ENCODE results near the gene MYO5B.

The MYO5B gene

DNA sequence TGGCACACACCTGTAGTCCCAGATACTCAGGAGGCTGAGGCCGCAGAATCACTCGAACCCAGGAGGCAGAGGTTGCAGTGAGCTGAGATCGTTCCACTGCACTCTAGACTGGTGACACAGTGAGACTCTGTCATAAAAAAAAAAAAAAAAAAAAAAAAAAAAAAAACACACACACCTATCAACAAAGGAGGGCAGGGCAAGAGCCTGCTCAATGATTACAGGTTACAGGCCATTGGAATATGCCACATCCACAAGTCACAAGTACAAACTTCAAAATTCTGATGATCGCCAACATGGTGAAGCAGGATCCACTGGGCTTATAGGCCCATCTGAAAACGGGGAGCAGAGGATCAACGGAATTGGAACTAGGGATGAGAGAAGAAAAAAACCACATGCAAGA lies 6.3 kb downstream of the MYO5B start:
- no peak for DNase-seq (ENCODE audit: low read depth)

DNA sequence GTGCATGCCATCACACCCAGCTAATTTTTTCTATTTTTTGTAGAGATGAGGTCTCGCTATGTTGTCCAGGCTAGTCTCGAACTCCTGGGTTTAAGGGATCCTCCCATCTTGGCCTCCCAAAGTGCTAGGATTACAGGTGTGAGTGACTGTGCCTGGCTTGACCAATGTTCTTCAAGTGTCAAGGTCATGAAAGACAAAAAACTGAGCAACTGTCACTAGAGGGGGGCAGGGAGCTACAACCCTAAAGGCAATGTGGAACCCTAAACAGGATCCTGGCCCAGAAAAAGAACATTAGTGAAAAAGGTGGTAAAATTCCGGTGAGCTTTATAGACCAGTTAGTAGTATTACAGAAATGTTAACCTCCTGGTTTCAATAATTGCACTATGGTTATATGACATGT lies 7.3 kb downstream of the MYO5B start:
- no peak for DNase-seq (ENCODE audit: low read depth)

- no peak for DNase-seq (ENCODE audit: low read depth)
Observed at GRCh38 chr18:50186385-50186784, 8.6 kb downstream of the MYO5B start.

GRCh38 chr18:50183556-50183955 lies 11.4 kb downstream of the MYO5B start:
- DNase-seq (ENCODE audit: low read depth), result no peak

DNA sequence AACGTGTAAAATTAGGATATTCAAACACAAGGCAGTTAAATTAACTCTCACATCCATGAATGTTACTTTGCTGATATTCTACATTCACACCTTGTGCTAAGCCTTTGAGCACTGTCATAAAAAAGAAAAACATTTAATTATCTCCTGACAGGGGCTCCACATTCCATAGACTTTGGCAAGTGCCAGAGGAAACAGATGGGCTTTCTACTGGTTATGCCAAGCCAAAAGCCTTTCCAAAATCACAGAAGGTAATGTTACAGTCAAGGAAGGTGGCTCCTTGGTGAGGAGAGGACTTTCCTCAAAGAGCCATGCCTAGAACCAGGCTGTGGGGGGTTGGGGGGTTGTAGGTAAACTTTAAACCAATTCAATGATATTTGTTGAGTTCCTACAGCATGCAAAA lies 12.4 kb downstream of the MYO5B start:
- DNase-seq (ENCODE audit: low read depth), result no peak

DNA sequence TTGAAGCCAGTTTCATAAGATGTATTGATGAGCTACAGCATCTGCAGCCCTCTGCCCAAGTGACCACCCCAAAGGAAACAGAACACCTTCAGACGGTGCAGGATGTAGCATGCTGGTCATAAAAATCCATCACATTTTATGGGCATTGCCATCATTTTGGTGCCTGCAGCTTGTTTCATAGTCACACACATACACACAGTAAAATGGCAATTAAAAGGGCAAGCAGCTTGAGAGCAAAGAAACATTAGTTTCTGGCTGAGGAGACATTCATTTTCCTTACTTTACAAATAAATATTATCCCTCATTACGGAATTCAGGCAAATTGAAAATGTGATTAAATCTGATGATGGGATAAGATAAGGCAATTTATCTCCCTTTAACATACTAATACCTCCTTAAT lies 13.4 kb downstream of the MYO5B start:
- DNase-seq (ENCODE audit: low read depth), result no peak

- no peak for DNase-seq (ENCODE audit: low read depth)
Observed at GRCh38 chr18:50179465-50179864, 15.5 kb downstream of the MYO5B start.

- no peak for DNase-seq (ENCODE audit: low read depth)
Observed at GRCh38 chr18:50177294-50177992, 17.5 kb downstream of the MYO5B start.

DNA sequence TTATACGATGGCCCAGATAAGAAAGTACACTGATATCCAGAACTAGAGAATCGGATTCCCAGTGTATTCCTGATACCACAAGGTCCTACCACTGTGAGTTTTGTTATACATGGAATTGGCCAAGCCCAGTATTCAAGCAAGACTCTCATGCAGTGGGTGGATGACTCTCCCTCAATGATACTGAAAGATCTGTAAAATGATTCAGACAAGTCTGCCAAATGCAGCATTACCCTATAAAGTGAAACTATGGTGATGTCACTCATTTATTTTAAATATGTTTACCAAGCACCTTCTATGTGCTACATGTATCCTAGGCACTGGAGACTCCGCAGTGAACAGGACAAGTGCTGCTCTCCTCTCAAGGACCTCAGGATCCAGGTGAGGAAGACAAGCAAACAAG lies 22.6 kb downstream of the MYO5B start:
- no peak for DNase-seq (ENCODE audit: low read depth)

DNA sequence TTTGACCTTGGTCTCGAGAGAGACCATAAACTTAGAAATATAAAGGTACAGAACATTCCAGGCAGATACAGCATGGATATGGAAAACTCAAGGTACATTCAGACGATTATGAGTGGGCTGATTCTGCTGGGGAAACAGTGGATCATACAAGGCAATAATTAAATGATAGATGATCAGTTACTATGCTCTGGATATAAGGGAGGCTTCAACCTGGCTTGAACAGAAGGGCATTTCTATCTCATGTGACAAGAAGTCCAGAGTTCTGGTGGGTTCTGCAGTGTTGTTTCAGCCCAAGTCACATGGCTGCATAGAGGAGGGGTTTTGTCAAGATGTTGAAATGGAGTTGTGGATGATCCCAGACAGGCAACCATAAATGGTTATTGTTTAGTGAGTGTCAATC lies 23.5 kb downstream of the MYO5B start:
- DNase-seq (ENCODE audit: low read depth), result no peak

GRCh38 chr18:50170004-50170403 lies 24.9 kb downstream of the MYO5B start:
- no peak for DNase-seq (ENCODE audit: low read depth)

DNA sequence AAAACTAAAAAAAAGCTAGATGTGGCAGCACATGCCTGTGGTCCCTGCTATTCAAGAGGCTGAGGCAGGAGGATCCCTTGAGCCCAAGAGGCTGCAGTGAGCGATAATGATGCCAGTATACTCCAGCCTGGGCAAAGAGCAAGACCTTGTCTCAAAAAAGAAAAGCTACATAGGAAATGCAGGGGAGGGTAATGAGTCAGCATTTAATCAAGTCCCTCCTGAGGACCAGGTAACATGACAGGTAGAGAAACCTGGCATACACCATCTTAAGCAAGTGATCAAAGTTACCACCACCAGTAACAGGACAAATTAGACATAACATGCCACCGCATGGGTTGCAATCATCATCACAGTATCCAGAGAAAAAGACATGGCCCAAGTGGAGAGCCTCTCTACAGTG lies 25.8 kb downstream of the MYO5B start:
- DNase-seq (ENCODE audit: low read depth), result no peak

DNA sequence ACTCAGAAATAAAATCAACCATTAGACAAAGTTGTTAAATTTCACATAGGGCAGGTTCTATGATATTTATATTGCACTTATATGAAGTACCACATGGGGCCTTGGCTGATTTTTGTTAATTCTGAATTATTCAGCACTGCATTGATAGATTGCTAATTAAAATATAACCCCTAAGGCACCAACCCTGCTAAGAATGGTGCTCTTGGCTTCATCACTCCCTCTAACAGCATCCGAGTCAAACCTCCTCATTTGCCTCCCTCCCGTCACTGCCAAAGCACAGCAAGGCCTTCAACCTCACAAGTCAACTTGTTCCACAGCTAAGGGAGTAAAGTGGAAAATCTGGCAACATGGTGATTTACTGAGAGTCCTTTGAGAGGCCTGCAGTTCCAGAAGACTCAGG lies 27.0 kb downstream of the MYO5B start:
- no peak for DNase-seq (ENCODE audit: low read depth)

GRCh38 chr18:50166901-50167300 lies 28.0 kb downstream of the MYO5B start:
- no peak for DNase-seq (ENCODE audit: low read depth)

- no peak for DNase-seq (ENCODE audit: low read depth)
Observed at GRCh38 chr18:50163505-50163904, 31.4 kb downstream of the MYO5B start.

- DNase-seq (ENCODE audit: low read depth), result no peak
Observed at GRCh38 chr18:50162486-50163304, 32.3 kb downstream of the MYO5B start.

GRCh38 chr18:50161597-50162205 lies 33.2 kb downstream of the MYO5B start:
- DNase-seq (ENCODE audit: low read depth), result no peak

DNA sequence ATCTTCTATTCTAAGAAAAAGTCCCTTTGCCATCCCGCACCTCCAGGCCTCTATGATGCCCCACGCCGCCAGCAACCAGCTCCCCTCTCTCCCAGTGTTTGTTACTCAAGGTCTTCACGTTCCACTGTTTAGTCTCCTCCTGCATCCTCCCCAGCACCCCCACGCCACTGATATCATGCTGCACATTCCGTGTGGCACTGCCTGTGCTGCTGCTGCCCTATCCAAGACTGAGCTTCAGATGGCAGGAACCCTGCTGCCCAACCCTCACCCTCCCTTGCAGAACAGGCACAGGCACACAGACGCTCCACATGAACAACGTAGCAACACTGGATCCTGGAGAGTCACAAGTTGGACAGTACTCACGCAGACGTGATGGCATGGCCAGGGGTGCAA lies 35.3 kb downstream of the MYO5B start:
- DNase-seq (ENCODE audit: low read depth), result no peak

GRCh38 chr18:50158866-50159653 lies 35.9 kb downstream of the MYO5B start:
- DNase-seq (ENCODE audit: low read depth), result no peak

DNA sequence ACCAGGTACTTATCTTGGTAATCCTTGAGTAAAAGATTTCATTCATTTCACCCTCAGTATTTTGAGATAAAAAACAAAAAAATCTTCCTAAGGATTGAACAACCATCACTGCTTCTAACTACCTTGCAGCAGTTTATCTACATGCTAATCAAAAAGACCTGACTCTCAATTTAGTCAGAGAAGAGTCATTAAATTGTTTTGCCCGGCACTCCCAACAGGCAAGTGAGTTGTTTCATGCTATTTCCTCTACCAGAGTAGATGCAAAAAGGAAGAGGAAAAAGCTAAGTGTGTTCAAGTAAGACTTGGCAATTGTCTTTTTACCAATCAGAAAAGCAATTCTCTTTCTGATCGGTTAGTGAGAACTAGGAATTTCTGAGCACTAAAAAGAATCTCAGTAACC lies 39.5 kb downstream of the MYO5B start:
- DNase-seq (ENCODE audit: low read depth), result no peak

- no peak for DNase-seq (ENCODE audit: low read depth)
Observed at GRCh38 chr18:50154420-50154819, 40.5 kb downstream of the MYO5B start.

DNA sequence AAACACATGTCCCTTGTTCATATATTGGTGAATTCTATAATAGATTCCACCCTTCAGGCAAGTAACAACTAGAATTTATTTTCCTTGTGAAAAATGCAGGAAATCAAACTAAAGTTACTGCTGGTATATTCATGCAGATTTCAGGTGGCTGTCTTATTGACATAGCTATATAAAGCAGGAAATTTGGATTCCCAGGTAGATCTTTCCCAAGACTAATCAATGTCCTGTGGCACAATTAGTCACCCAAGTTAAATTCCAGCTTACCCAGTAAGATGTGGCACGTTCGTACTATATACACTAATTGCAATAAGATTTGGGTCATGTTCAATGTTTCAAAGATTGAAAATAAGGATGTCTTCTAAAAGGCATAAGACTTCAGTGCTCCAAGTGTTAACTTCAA lies 42.0 kb downstream of the MYO5B start:
- no peak for DNase-seq (ENCODE audit: low read depth)

- no peak for DNase-seq (ENCODE audit: low read depth)
Observed at GRCh38 chr18:50151926-50152325, 43.0 kb downstream of the MYO5B start.

Data from stimulated activated CD8-positive, alpha-beta memory T cell treated with anti-CD3 and anti-CD28 coated beads, Interleukin-4, amount 100 ng/mL, for 24 hours (primary cell).